ENCODE data around the gene XXYLT1.
"Not testable (repeated sequence)": the region's sequence is repeated elsewhere in the genome, so short reads cannot be mapped to it uniquely, and the experiment has no call there.

Gene XXYLT1

DNA sequence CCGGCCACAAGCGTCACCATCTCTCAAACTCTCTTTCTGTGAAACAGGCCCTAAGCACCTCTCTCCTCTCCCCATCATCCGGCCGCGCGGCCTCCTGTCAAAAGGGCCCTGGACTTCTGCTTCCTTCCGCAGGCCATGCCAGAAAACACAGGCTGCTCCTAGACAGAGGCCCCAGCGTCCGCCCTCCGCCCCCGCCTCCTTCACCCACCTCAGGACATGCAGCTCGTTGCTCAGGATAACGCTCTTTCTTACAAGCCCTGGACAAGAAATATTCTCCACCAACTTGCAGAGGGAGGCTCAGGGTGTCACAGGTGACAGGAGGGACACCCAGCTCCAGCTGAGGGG lies 212.0 kb downstream of the XXYLT1 start:
- Histone ChIP-seq H3K27me3 (peaks cover 0 to 3% (median 0%) of the 10 kb centered on the region in 11 experiments; a peak in 3 of 22 replicates), H4K20me1 (no peaks in the 10 kb centered on the region), H3K27ac (0 out of 22 replicates have a peak overlapping the region, but pooled peaks of 1 of the 11 experiments have one; percentile 3), H3K4me1 (peaks cover 16 to 38% (median 31%) of the 10 kb centered on the region in 10 experiments), H3K4me2 (peak overlapping the region; percentile 54 to 74 (median 64)), H3K4me3 (no peak overlapping the region), H3K9me3 (replicated peaks in 1 of 11) (peaks cover 3 to 16% (median 6%) of the 10 kb centered on the region in 11 experiments; a peak in 19 of 22 replicates), H3K36me3 (no peaks in the 10 kb centered on the region), H3K9ac (peak overlapping the region in 7 of 11 experiments; percentile 2 to 34 (median 16); a peak in 4 of 22 replicates)
- TF ChIP-seq Cebpa-rat (IDR thresholded peaks at IDR 0.05): no peak

DNA sequence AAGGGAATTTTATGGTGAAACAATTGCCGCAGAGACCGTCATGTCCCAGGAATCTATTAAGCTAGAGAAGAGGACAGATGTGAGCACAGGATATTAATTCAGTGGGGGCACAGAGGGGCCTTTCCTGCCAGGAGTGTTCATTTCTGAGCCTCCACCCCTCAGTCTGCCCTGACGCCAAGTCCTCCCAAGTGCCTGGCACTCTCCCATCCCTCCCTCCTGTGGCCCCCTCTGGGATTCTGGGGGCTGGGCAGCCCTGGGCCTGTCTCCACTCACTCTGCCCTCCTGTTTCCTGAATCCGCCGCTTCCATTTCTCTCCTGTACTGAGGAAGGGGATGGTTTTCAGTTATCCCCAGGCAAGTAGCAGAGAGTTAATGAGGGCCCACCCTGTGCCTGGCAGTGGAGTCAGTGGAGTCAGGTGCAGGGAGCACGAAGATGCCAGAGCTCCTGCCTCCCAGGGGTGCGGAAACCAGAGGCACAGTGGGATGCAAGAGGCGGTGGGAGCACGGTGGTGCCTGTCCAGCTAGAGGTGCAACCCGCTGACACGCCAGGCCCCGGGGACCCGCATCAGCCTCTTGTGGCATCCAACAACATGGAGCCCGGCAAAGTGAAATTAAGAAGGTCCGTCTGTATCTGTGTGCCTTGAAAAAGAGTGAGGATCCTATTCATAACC lies 212.5 kb downstream of the XXYLT1 start:
- Histone ChIP-seq H3K9me3 (replicated peaks in 1 of 11) (peaks cover 5 to 21% (median 11%) of the 10 kb centered on the region in 11 experiments; a peak in 20 of 22 replicates), H3K36me3 (no peaks in the 10 kb centered on the region), H4K20me1 (no peaks in the 10 kb centered on the region), H3K27ac (no peak overlapping the region), H3K4me2 (peak overlapping the region; percentile 54 to 74 (median 64); a peak in 21 of 22 replicates), H3K4me3 (no peak overlapping the region), H3K9ac (peak overlapping the region in 6 of 11 experiments; percentile 2 to 34 (median 14); a peak in 3 of 22 replicates), H3K4me1 (peaks cover 11 to 33% (median 26%) of the 10 kb centered on the region in 10 experiments), H3K27me3 (no peaks in the 10 kb centered on the region)
- TF ChIP-seq Cebpa-rat (IDR thresholded peaks at IDR 0.05): no peak

DNA sequence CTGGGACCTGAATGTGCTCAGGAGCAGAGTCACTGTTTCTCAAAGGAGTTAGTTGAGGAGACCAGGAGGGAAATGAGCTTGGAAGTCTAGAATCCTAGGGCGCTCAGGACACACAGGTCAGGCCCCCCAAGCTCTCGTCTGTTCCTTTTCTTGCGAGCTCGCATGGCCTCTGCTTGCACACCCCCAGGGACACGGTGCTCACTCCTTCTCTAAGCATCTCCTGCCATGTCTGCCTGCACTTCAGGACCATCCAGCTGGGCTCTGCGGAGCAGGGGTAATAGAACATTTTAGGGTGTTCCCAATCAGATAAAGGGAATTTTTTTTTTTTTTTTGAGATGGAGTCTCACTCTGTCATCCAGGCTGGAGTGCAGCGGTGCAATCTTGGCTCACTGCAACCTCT lies 213.2 kb downstream of the XXYLT1 start:
- TF ChIP-seq Cebpa-rat (IDR thresholded peaks at IDR 0.05): no peak
- Histone ChIP-seq H4K20me1 (no peaks in the 10 kb centered on the region), H3K4me2 (no peak overlapping the region), H3K4me3 (no peak overlapping the region), H3K36me3 (no peaks in the 10 kb centered on the region), H3K4me1 (peaks cover 10 to 26% (median 18%) of the 10 kb centered on the region in 10 experiments; a peak in 19 of 20 replicates), H3K27ac (no peak overlapping the region), H3K9ac (no peak overlapping the region), H3K27me3 (no peaks in the 10 kb centered on the region), H3K9me3 (replicated peaks in 1 of 11) (peaks cover 5 to 26% (median 15%) of the 10 kb centered on the region in 11 experiments; a peak in 20 of 22 replicates)

DNA sequence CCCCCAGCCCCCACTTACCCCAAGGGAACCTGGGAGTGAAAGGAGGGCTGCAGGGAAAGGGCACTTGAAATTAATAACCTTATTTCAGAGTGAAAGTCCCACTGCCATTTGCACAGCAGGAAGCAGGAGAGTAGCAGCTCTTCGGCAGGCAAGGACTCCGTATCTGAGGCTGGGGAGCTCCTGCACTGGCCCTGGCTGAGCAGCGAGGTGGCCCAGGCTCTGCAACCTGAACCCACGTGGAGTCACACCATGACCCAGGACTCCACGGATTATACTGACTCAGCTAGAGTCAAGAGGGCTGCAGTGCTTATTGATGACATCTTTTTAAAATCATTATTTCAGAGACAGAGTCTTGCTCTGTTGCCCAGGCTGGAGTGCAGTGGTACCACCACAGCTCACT lies 214.5 kb downstream of the XXYLT1 start:
- Histone ChIP-seq H3K4me3 (no peak overlapping the region), H3K27me3 (no peaks in the 10 kb centered on the region), H3K9ac (no peak overlapping the region), H3K36me3 (no peaks in the 10 kb centered on the region), H3K4me2 (no peak overlapping the region), H3K9me3 (replicated peaks in 1 of 11) (peaks cover 5 to 26% (median 15%) of the 10 kb centered on the region in 11 experiments; a peak in 20 of 22 replicates), H3K27ac (no peak overlapping the region), H4K20me1 (no peaks in the 10 kb centered on the region), H3K4me1 (peaks cover 10 to 22% (median 14%) of the 10 kb centered on the region in 10 experiments; a peak in 19 of 20 replicates)
- no peak for TF ChIP-seq Cebpa-rat (IDR thresholded peaks at IDR 0.05)

DNA sequence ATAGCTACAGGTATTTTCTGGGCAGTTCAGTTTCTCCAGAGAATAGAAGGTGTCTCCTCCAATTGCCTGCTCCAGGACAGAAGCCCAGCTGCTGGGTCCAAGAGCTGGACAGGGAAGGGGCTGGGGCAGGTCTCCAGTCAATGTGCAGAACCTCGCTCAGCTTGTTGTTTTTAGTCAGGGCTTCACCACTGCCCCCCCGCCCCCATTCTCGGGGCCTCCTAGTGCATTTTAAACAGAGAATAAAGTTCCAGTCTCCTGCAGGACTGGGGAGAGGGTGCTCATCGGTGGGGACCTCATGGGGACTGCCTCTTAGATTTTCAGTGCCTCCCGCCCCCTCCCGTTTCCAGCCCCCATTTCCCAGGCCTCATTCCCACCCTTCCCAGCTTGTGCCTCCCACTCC lies 216.6 kb downstream of the XXYLT1 start:
- Histone ChIP-seq H3K27ac (no peak overlapping the region), H3K4me3 (no peak overlapping the region), H4K20me1 (no peaks in the 10 kb centered on the region), H3K27me3 (no peaks in the 10 kb centered on the region), H3K36me3 (no peaks in the 10 kb centered on the region), H3K9me3 (replicated peaks in 1 of 11) (peaks cover 5 to 26% (median 15%) of the 10 kb centered on the region in 11 experiments; a peak in 20 of 22 replicates), H3K4me2 (no peak overlapping the region), H3K9ac (no peak overlapping the region), H3K4me1 (peaks cover 7 to 18% (median 10%) of the 10 kb centered on the region in 10 experiments; a peak in 19 of 20 replicates)
- TF ChIP-seq Cebpa-rat (IDR thresholded peaks at IDR 0.05): no peak

DNA sequence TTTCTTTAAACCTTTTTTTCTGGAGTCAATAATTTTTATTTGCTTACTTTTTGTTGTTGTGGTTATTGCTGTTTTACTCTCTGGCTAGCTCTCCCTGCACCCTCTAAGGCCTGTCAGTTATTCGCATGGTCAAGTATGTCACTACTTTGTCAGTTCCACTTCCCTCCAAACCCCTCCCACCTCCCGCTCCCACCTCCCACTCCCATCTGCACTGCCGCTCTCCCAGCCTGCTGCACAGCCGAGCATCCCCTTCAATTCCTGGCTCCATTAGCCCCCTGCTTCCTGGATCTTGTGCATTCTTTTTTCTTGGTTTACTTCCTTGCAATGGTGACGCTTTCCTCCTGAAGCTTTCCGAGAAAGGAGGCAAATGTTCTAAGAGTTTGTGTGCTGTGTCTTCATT lies 218.0 kb downstream of the XXYLT1 start:
- peaks cover 5 to 26% (median 15%) of the 10 kb centered on the region in 11 experiments; a peak in 20 of 22 replicates for H3K9me3 ChIP-seq (replicated peaks in 1 of 11)
- no peak overlapping the region for H3K4me3 ChIP-seq
- H4K20me1 ChIP-seq: no peaks in the 10 kb centered on the region
- H3K9ac ChIP-seq: no peak overlapping the region
- no peak overlapping the region for H3K27ac ChIP-seq
- H3K36me3 ChIP-seq: no peaks in the 10 kb centered on the region
- H3K4me1 ChIP-seq: peaks cover 0 to 7% (median 0%) of the 10 kb centered on the region in 10 experiments; a peak in 6 of 20 replicates
- TF ChIP-seq Cebpa-rat (IDR thresholded peaks at IDR 0.05): no peak
- H3K27me3 ChIP-seq: no peaks in the 10 kb centered on the region
- no peak overlapping the region for H3K4me2 ChIP-seq

DNA sequence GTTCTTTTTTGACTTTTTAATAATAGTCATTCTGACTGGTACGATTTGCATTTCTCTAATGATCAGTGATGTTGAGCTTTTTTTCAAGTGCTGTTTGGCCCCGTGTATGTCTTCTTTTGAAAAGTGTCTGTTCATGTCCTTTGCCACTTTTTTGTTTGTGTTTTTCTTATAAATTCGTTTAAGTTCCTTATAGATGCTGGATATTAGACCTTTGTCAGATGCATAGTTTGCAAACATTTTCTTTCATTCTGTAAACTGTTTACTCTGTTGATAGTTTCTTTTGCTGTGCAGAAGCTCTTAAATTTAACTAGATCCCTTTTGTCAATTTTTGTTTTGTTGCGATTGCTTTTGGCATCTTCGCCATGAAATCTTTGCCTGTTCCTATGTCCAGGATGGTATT lies 220.7 kb downstream of the XXYLT1 start:
- H3K9ac ChIP-seq, H3K4me1 ChIP-seq, H3K27ac ChIP-seq, H3K36me3 ChIP-seq, H4K20me1 ChIP-seq, H3K27me3 ChIP-seq, H3K4me2 ChIP-seq, H3K4me3 ChIP-seq: not testable (repeated sequence)
- peaks cover 5 to 22% (median 15%) of the 10 kb centered on the region in 11 experiments; a peak in 20 of 22 replicates for H3K9me3 ChIP-seq (replicated peaks in 1 of 11)

DNA sequence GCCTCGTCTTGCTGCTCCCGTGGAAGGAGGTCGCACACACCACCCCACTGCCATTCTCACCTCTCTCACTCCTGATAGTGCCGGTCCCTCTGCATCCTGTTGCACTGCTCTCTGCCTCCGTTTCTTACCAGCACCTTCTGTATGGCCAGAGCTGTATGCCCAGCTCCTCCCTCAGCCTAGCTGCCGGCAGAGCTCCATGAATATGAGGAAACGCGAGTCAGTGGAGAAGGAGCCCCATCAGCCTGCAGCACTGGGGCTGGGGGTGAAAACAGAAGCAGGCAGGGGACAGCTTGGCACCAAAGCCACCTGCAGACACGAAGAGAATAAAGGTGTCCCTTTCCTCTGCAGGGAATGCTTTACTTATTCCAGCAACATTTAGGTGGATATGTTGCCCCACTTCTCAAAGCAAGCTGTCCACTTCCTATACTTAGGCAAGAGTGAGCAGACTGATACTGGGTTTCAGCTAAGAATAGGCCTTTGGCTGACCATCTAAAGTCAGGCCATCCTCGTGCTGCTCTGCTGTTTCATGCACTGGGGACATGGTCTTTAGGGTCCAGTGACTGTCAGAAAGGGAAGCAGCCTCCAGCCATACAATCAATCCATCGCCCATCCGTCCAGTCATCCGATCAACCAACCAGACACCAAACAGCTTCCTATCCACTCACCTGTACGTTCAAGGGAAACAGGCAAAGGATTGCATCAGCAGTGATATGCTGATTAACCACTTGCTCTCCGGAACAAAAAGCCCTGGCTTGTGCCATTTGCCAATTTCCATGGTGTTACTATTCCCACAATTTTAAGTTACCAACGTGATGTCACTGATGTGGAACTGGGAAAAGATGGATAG lies 222.7 kb downstream of the XXYLT1 start:
- TF ChIP-seq Cebpa-rat (IDR thresholded peaks at IDR 0.05): no peak
- no peak overlapping the region for H3K27ac ChIP-seq
- H3K36me3 ChIP-seq: no peaks in the 10 kb centered on the region
- peaks cover 0 to 4% (median 1%) of the 10 kb centered on the region in 10 experiments; a peak in 8 of 20 replicates for H3K4me1 ChIP-seq
- no peak overlapping the region for H3K4me2 ChIP-seq
- H3K9me3 ChIP-seq (replicated peaks in 1 of 11): peaks cover 0 to 3% (median 2%) of the 10 kb centered on the region in 11 experiments; a peak in 11 of 22 replicates
- H3K4me3 ChIP-seq: no peak overlapping the region
- no peak overlapping the region for H3K9ac ChIP-seq
- no peaks in the 10 kb centered on the region for H3K27me3 ChIP-seq
- no peaks in the 10 kb centered on the region for H4K20me1 ChIP-seq

DNA sequence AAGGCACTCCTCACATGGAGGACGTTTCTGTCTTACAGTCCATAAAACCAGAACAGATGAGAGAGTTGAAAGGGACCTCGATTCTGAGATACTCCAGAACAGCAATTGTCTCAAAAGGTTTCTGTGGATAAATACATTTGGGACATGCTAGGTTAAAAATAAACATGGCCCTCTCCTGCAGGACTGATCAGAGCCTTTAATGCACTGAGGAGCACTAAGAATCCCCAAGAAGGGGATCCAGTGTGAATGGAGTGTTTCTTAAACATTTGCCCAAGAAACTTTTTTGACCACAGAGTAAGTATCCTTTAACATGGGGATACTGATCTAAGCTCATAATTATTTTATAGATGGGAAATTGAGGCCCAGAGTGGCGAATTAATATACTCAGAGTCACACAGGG lies 223.4 kb downstream of the XXYLT1 start:
- H3K27me3 ChIP-seq: no peaks in the 10 kb centered on the region
- no peak overlapping the region for H3K4me3 ChIP-seq
- H3K36me3 ChIP-seq: no peaks in the 10 kb centered on the region
- H3K9ac ChIP-seq: no peak overlapping the region
- peaks cover 6 to 11% (median 9%) of the 10 kb centered on the region in 10 experiments; a peak in 19 of 20 replicates for H3K4me1 ChIP-seq
- H3K27ac ChIP-seq: no peak overlapping the region
- TF ChIP-seq Cebpa-rat (IDR thresholded peaks at IDR 0.05): no peak
- H3K9me3 ChIP-seq (replicated peaks in 1 of 11): no peaks in the 10 kb centered on the region
- no peak overlapping the region for H3K4me2 ChIP-seq
- no peaks in the 10 kb centered on the region for H4K20me1 ChIP-seq

All from BLaER1 treated with 17β-estradiol and CSF1 and Interleukin-3, amounts not matched to agents 10 nM and 100 nM (cell line).